OCI-LY1 (cell line): Measurements from ENCODE around the gene MICU1.

ENCODE experiments used
- EZH2 ChIP-seq: fragments of 200-600 bp; sonication (generic), shearing (Covaris generic); IDR thresholded peaks from 2 replicates; pipeline ENCODE4 v1.8.0; 2017; ENCODE audit warnings: borderline replicate concordance, mixed run types, mild to moderate bottlenecking, antibody characterized with exemption, low read length, moderate library complexity, mixed read lengths
- TF ChIP-seq, protein P1 (sequence below): fragments of 200-600 bp; sonication (generic), shearing (Covaris generic); IDR thresholded peaks from 2 replicates; pipeline ENCODE4 v1.5.1; 2017; ENCODE audit warnings: mild to moderate bottlenecking, antibody characterized with exemption, low read length, moderate library complexity, mixed read lengths

DNA sequence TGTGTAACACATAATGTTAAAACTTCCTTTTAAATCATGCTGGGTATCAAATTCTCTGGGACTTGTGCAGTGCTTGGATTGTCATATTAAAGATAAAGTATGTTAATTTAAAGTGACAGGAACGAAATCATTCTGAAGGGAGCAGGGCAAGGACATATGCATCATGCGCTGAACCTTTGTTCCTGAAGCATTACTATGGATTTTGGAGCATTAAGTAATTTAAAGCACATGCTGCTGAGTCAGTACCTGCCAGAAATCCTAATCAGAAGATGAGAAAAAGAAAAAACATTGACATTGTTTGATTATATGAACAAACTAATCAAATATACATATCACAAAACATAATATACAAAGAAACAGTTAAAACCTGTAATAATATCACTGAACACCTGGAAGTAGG, 101.4 kb downstream of the MICU1 start:
- TF ChIP-seq, protein P1, sequence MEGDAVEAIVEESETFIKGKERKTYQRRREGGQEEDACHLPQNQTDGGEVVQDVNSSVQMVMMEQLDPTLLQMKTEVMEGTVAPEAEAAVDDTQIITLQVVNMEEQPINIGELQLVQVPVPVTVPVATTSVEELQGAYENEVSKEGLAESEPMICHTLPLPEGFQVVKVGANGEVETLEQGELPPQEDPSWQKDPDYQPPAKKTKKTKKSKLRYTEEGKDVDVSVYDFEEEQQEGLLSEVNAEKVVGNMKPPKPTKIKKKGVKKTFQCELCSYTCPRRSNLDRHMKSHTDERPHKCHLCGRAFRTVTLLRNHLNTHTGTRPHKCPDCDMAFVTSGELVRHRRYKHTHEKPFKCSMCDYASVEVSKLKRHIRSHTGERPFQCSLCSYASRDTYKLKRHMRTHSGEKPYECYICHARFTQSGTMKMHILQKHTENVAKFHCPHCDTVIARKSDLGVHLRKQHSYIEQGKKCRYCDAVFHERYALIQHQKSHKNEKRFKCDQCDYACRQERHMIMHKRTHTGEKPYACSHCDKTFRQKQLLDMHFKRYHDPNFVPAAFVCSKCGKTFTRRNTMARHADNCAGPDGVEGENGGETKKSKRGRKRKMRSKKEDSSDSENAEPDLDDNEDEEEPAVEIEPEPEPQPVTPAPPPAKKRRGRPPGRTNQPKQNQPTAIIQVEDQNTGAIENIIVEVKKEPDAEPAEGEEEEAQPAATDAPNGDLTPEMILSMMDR: no peak
- no peak for TF ChIP-seq EZH2
